Transverse colon (tissue), 4 donors: Measurements from ENCODE around the gene FSD1. TPM values are rescaled to one million over a fixed set of nuclear protein-coding genes. Genes with fewer than 3 reads are reported as not detected.

Experiments
- DNase-seq: peaks from one replicate; pipeline ENCODE4 v3.0.0-alpha.2; 2019
- H3K27ac ChIP-seq, 4 donors: fragments of 200-600 bp; sonication (generic); 2 replicates each; pipeline ENCODE4 v1.5.1; 2016 to 2018; ENCODE audit warnings: inconsistent platforms in 4 of 4
- H3K27me3 ChIP-seq: fragments of 200-600 bp; sonication (generic); 2 replicates; pipeline ENCODE4 v1.5.1; 2017; ENCODE audit warnings: inconsistent platforms
- H3K36me3 ChIP-seq, 4 donors: fragments of 200-600 bp; sonication (generic); 2 replicates each; pipeline ENCODE4 v1.5.1; 2017 to 2019; ENCODE audit warnings: inconsistent platforms in 4 of 4
- H3K4me1 ChIP-seq, 4 donors: fragments of 200-600 bp; sonication (generic); 2 replicates each; pipeline ENCODE4 v1.5.1; 2017 to 2020; ENCODE audit warnings: inconsistent platforms in 4 of 4
- H3K4me3 ChIP-seq, 4 donors: fragments of 200-600 bp; sonication (generic); 1 replicate in 1 of 4; 2 replicates in 3 of 4; pipeline versions ENCODE4 v1.5.1 to v1.6.1; 2017 to 2019; ENCODE audit warnings: inconsistent platforms in 4 of 4
- H3K9me3 ChIP-seq, 2 donors: fragments of 200-600 bp; sonication (generic); 2 replicates each; pipeline ENCODE4 v1.5.1; 2017 to 2019; ENCODE audit warnings: inconsistent platforms in 2 of 2
- EP300 ChIP-seq: sonication (generic); formaldehyde crosslinking; IDR thresholded peaks from one replicate; pipeline ENCODE4 v1.6.1; 2017; ENCODE audit warnings: antibody characterized with exemption, low read depth
- POLR2A ChIP-seq: fragments of 450-650 bp; IDR thresholded peaks from one replicate; pipeline ENCODE4 v1.6.1; 2016; ENCODE audit warnings: antibody characterized with exemption, mild to moderate bottlenecking, moderate library complexity
- POLR2AphosphoS5 ChIP-seq, 3 donors: sonication (generic); formaldehyde crosslinking; IDR thresholded peaks; one replicate each; pipeline ENCODE4 v1.6.1; 2016; ENCODE audit warnings: antibody characterized with exemption in 3 of 3
- WGBS, 2 donors: methylation state at CpG; one replicate each; pipeline ENCODE4 v1.1.5; 2018; ENCODE audit warnings: low coverage in 1 of 2; 5-methylcytosine and 5-hydroxymethylcytosine counted together
- in situ Hi-C, 4 donors: fragments of 200-750 bp; cut with MboI; loops; one replicate each; pipeline versions ENCODE4 v1.15.0 to v1.15.1; 2017; ENCODE audit warnings: low sequenced_read_pairs in 3 of 4, low pct_ligation_motif_present in 1 of 4, low pct_unique_long_range_greater_than_20kb in 1 of 4
- intact Hi-C: fragments of 100-400 bp; cut with DNase I; formaldehyde crosslinking; loops from one replicate; pipeline ENCODE4 v1.15.1; 2023; ENCODE audit warnings: low total_unique reads
- total RNA-seq, 4 donors: library from RNA; depleted of rRNA; stranded (reverse); fragments of >200 nt; gene quantifications; one replicate each; pipeline ENCODE4 v1.1.0, GENCODE V29; 2016
- TF ChIP-seq, protein P1 (sequence below), 5 experiments: fragments of 200-600 bp in 3 of 5; fragments of 450-650 bp in 2 of 5; sonication (generic) in 3 of 5; IDR thresholded peaks; 1 replicate in 2 of 5; 2 replicates in 3 of 5; pipeline ENCODE4 v1.5.1; 2016 to 2017; ENCODE audit warnings: antibody characterized with exemption in 5 of 5, inconsistent platforms in 3 of 5, mild to moderate bottlenecking in 2 of 5, moderate library complexity in 1 of 5

The FSD1 gene
- total RNA-seq, 4 donors from 2014 or later = 0.68 to 2.9 (median 1.5) TPM; not detected in 1

DNA sequence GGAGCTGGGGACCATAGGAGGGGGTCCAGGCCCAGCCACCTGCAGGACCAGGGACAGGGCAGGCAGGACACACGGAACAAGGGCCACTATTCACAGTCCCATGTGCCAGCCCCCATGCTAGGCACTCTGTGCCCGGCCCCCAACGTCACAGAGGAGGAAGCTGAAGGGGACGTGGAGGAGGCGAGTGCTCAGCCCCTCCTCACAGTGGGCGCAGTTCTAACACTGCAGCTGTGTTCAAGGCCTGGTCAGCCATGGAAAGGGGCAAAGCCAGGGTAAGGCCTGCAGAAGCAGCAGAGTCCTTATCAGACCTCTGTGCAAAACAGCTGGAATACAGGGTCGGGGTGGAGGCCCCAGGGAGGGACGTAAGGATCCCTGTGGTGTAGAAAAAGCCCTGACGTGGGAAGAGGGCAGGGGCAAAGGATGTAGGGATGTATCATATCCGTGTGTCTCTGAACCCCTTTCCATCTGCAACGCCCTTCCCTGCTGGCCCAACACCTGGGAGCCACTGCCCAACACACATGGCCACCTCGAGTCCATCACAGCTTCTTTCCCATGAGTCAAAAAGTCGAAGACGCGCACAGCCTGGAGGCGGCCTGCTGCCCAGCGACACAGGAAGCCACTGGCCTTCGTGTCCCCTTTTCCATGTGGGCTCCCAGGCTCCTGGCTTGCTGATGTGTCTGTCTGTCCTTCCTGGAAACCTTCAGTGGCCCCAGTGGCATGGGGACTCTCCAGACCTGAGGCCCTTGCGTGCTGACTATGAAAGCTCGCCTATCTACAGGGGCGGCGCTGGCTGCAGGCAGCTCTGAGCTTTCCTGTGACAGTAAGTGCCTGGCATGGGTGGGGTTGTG lies 68.0 kb downstream of the FSD1 start:
- Histone ChIP-seq H3K36me3 (no peaks in the 10 kb centered on the region), H3K27me3 (no peaks in the 10 kb centered on the region), H3K9me3 (no peaks in the 10 kb centered on the region), H3K4me1 (peaks cover 64 to 81% (median 75%) of the 10 kb centered on the region in 4 donors), H3K4me3 (no peak overlapping the region), H3K27ac (peak overlapping the region in 3 of 4 donors; percentile 75 to 85 (median 81))
- WGBS, 2 donors = 88 to 94% methylated on average over 3 to 21 of the region's 22 CpGs
- no peak for DNase-seq
- in situ Hi-C loops = loop anchor here in 1 of 4 donors (25.0 kb wide), 1 partner anchor 110 kb away; no protein-coding TSS in a partner anchor
- TF ChIP-seq, protein P1, sequence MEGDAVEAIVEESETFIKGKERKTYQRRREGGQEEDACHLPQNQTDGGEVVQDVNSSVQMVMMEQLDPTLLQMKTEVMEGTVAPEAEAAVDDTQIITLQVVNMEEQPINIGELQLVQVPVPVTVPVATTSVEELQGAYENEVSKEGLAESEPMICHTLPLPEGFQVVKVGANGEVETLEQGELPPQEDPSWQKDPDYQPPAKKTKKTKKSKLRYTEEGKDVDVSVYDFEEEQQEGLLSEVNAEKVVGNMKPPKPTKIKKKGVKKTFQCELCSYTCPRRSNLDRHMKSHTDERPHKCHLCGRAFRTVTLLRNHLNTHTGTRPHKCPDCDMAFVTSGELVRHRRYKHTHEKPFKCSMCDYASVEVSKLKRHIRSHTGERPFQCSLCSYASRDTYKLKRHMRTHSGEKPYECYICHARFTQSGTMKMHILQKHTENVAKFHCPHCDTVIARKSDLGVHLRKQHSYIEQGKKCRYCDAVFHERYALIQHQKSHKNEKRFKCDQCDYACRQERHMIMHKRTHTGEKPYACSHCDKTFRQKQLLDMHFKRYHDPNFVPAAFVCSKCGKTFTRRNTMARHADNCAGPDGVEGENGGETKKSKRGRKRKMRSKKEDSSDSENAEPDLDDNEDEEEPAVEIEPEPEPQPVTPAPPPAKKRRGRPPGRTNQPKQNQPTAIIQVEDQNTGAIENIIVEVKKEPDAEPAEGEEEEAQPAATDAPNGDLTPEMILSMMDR (IDR thresholded peaks at IDR 0.05) = no peak
- TF ChIP-seq POLR2AphosphoS5 (IDR thresholded peaks at IDR 0.05) = no peak
- TF ChIP-seq EP300 = no peak
- TF ChIP-seq POLR2A = no peak
- intact Hi-C loops = no loop called here

DNA sequence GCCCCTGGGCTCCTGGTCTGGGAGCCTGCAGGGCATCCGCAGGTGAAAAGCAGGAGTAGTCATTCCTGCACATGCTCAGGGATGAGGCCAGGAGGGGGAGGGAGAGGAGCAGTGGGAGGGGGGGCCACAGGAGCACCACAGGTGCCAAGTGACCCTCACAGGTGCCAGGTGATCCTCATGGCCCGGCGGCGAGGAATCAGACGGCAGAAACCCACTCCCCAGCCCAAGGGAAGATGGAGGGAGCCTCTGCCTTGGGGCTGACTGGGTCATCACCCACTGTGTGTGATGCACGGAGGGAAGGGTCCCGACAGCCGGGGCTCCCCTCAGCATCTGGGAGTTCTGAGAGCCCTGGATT lies 68.6 kb downstream of the FSD1 start:
- Histone ChIP-seq H3K4me3 (no peak overlapping the region), H3K4me1 (peaks cover 62 to 81% (median 74%) of the 10 kb centered on the region in 4 donors), H3K36me3 (no peaks in the 10 kb centered on the region), H3K27ac (peak overlapping the region; percentile 75 to 85 (median 81)), H3K27me3 (no peaks in the 10 kb centered on the region), H3K9me3 (no peaks in the 10 kb centered on the region)
- in situ Hi-C loops (loop anchor here in 1 of 4 donors (25.0 kb wide), 1 partner anchor 111 kb away; no protein-coding TSS in a partner anchor), intact Hi-C loops (no loop called here)
- WGBS, 2 donors = 90% methylated on average over 8 of the region's 8 CpGs; no CpG with 5 or more reads in 1 of the 2 donors
- TF ChIP-seq POLR2AphosphoS5 (IDR thresholded peaks at IDR 0.05) = no peak
- TF ChIP-seq, protein P1 (IDR thresholded peaks at IDR 0.05) = no peak
- no peak for TF ChIP-seq EP300
- no peak for TF ChIP-seq POLR2A
- DNase-seq = no peak

Other genes starting within 250 kb of the FSD1 start
- 100 to 1,000 TPM; 101 to 224 (median 141) TPM for gene ZBTB7A, start 237.7 kb upstream of the FSD1 start, total RNA-seq
- 100 to 1,000 TPM; 136 to 199 (median 195) TPM for gene MAP2K2, start 180.5 kb upstream of the FSD1 start, total RNA-seq
- gene CREB3L3, start 151.0 kb upstream of the FSD1 start, total RNA-seq = 10 to 100 TPM in 1 of 4 donors, 1 to 10 TPM in 2, not detected in 1; 1.1 to 16.4 (median 2.3) TPM
- gene SIRT6, start 122.0 kb upstream of the FSD1 start, total RNA-seq = 100 to 1,000 TPM; 141 to 215 (median 194) TPM
- gene ANKRD24, start 121.9 kb upstream of the FSD1 start, total RNA-seq = 1 to 10 TPM; 1.2 to 6.4 (median 2.1) TPM
- gene EBI3, start 75.1 kb upstream of the FSD1 start, total RNA-seq = 1 to 10 TPM in 2 of 4 donors, under 1 TPM in 1, not detected in 1; 0.96 to 3.7 (median 3.7) TPM
- 10 to 100 TPM in 3 of 4 donors, 1 to 10 TPM in 1; 9.6 to 24.3 (median 17.1) TPM for gene YJU2, start 57.5 kb upstream of the FSD1 start, total RNA-seq
- gene SHD, start 25.3 kb upstream of the FSD1 start, total RNA-seq = 10 to 100 TPM in 3 of 4 donors, 1 to 10 TPM in 1; 7.6 to 51.4 (median 27.5) TPM
- gene TMIGD2, start 2.2 kb upstream of the FSD1 start, total RNA-seq = 1 to 10 TPM in 2 of 4 donors, not detected in 2; 3.8 to 4.8 TPM
- gene STAP2, start 34.2 kb downstream of the FSD1 start, total RNA-seq = 100 to 1,000 TPM; 146 to 680 (median 245) TPM
- gene MPND, start 39.0 kb downstream of the FSD1 start, total RNA-seq = 10 to 100 TPM; 16.5 to 96.5 (median 33.7) TPM
- 10 to 100 TPM; 16.5 to 63.2 (median 34.2) TPM for gene SH3GL1, start 95.9 kb downstream of the FSD1 start, total RNA-seq
- 10 to 100 TPM in 2 of 4 donors, 1 to 10 TPM in 2; 8.5 to 28.9 (median 11.1) TPM for gene CHAF1A, start 98.0 kb downstream of the FSD1 start, total RNA-seq
- 100 to 1,000 TPM in 2 of 4 donors, 10 to 100 TPM in 2; 72.2 to 314 (median 132) TPM for gene UBXN6, start 153.2 kb downstream of the FSD1 start, total RNA-seq
- gene HDGFL2, start 167.7 kb downstream of the FSD1 start, total RNA-seq = 10 to 100 TPM; 30.0 to 98.4 (median 38.9) TPM
- gene PLIN4, start 213.9 kb downstream of the FSD1 start, total RNA-seq = 10 to 100 TPM in 3 of 4 donors, 1 to 10 TPM in 1; 8.9 to 33.7 (median 22.2) TPM
- gene PLIN5, start 230.6 kb downstream of the FSD1 start, total RNA-seq = 1 to 10 TPM in 3 of 4 donors, not detected in 1; 2.7 to 6.7 (median 6.0) TPM
- gene LRG1, start 235.4 kb downstream of the FSD1 start, total RNA-seq = 10 to 100 TPM in 3 of 4 donors, 1 to 10 TPM in 1; 1.9 to 18.1 (median 14.4) TPM